ENCODE measurements around the gene SDHB.

Gene SDHB

DNA sequence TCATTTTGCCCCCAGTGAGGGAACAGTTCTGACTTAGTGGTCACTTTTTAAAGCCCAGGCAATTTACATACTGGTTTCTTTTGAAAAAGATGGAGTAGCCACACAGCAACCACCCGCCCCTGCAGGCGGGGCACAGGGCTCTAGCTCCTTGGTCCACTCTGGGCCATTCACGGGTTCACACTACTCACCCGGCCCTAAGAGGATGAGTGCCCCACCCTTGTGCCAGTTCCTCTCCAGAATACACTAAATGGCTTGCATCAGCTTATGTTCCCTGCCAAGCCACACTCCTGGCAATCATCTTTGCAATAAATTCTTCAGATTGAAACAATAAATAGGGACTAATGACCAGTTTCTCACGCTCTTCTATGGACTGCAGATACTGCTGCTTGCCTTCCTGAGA lies 26.4 kb downstream of the SDHB start:
- H3K4me3 ChIP-seq (ENCODE audit: low read length), result no peak overlapping the region
- TF ChIP-seq, protein P1, sequence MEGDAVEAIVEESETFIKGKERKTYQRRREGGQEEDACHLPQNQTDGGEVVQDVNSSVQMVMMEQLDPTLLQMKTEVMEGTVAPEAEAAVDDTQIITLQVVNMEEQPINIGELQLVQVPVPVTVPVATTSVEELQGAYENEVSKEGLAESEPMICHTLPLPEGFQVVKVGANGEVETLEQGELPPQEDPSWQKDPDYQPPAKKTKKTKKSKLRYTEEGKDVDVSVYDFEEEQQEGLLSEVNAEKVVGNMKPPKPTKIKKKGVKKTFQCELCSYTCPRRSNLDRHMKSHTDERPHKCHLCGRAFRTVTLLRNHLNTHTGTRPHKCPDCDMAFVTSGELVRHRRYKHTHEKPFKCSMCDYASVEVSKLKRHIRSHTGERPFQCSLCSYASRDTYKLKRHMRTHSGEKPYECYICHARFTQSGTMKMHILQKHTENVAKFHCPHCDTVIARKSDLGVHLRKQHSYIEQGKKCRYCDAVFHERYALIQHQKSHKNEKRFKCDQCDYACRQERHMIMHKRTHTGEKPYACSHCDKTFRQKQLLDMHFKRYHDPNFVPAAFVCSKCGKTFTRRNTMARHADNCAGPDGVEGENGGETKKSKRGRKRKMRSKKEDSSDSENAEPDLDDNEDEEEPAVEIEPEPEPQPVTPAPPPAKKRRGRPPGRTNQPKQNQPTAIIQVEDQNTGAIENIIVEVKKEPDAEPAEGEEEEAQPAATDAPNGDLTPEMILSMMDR (IDR thresholded peaks at IDR 0.05; ENCODE audit: insufficient read depth, low read depth, low read length, missing control alignments), result no peak

DNA sequence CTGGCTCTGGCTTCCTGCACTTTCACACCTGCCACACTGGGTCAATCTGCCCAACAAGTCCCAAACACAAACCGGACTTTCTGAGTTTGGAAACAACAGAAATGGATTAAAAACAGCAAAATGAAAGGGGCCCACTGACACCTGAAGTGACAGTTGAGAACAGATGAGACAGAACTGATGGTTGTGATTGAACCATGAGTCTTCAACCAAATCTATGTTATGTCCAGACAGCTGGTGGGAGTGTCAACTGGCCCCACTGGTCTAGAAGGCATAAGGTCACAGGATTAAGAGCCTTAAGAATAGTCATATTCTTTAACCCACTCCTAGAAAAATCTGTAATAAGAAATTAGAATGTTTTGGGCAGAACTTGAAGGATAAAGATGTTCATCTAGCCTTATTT lies 29.1 kb downstream of the SDHB start:
- TF ChIP-seq, protein P1 (IDR thresholded peaks at IDR 0.05; ENCODE audit: insufficient read depth, low read depth, low read length, missing control alignments), result no peak
- DNase-seq (ENCODE audit: low read depth), result no peak
- H3K4me3 ChIP-seq (ENCODE audit: low read length), result no peak overlapping the region

More for the DNA sequence above, 26.4 kb downstream of the SDHB start:
- no peak for DNase-seq (ENCODE audit: low read depth)

DNA sequence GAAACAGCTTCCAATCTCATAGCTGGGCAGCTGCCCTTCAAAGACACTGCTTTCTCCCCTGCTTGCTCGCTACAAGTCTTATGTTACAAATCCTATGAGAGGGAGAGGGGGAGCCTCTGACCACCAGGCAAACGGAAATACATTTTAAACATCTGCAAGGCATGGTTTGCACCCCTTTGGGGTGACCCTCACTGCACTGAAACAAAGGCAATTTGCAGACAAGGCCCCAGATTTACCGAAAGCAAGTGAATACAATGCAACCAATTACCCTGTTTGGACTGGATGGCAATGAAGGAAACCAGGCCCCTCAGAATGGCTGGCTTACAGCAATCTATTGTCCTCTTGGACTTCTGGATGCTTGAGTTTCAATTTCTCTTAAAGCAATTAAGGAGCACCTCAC lies 30.3 kb downstream of the SDHB start:
- TF ChIP-seq, protein P1 (IDR thresholded peaks at IDR 0.05; ENCODE audit: insufficient read depth, low read depth, low read length, missing control alignments), result no peak
- no peak for DNase-seq (ENCODE audit: low read depth)
- H3K4me3 ChIP-seq (ENCODE audit: low read length), result no peak overlapping the region

DNA sequence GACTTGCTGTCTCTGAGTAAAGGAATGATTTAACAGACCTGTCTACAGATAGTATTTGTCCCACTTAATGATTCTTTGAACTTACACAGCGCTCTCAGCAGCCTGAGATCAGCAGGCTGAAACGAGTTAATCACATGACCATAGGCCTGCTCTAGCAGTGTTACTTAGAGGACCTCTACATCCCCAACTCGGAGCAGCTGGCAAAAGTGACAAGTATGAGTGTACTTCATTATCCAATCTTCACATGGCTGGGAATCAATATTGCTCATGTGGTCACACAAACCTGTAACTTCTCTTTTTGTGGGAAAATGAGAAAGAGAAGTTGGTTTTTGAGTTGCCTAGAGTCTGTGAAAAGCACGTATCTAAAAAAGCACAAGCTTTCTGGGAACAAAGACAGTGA lies 30.7 kb downstream of the SDHB start:
- no peak for DNase-seq (ENCODE audit: low read depth)
- TF ChIP-seq, protein P1 (IDR thresholded peaks at IDR 0.05; ENCODE audit: insufficient read depth, low read depth, low read length, missing control alignments), result no peak

DNA sequence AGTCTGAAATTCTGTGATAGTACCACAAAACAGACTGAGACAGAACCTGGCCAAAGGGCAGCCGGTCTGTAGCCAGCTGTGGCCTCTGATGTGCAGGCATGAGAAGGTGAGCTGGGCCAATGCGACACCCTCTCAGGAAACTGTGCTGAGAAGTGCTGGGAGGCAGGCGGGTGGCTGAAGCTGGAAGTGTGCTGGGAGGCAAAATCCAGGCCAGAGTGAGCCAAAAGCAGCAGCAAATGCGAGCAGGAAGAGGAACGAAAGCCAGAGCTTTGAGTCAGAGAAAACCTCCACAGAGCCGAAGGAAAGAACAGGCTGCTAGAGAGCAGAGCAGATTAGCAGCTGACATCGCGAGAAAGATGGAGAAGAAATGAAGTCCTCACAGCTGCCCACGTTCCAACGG lies 31.9 kb downstream of the SDHB start:
- no peak for DNase-seq (ENCODE audit: low read depth)
- H3K4me3 ChIP-seq (ENCODE audit: low read length), result no peak overlapping the region
- TF ChIP-seq, protein P1 (IDR thresholded peaks at IDR 0.05; ENCODE audit: insufficient read depth, low read depth, low read length, missing control alignments), result no peak

More for the DNA sequence above, 30.7 kb downstream of the SDHB start:
- H3K4me3 ChIP-seq (ENCODE audit: low read length), result no peak overlapping the region

DNA sequence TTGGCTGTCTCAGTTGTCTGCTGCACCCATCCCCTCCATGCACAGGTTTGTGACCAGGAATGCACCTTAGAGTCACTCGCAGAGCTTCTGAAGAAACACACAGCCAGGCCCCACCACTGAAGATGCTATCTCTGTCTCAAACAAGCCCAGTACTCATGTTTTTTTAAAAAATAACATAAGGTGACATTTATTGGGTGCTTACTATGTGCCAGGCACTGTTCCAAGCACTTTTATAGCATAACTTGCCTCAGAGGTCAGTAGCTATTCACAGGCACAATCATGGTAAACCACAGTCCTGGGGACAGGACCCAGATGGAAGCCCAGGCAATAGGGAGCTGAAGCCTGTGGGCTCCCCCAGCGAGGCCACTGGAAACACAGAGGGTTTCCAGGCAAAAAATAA lies 33.3 kb downstream of the SDHB start:
- no peak for DNase-seq (ENCODE audit: low read depth)
- TF ChIP-seq, protein P1 (IDR thresholded peaks at IDR 0.05; ENCODE audit: insufficient read depth, low read depth, low read length, missing control alignments), result no peak
- no peak overlapping the region for H3K4me3 ChIP-seq (ENCODE audit: low read length)

DNA sequence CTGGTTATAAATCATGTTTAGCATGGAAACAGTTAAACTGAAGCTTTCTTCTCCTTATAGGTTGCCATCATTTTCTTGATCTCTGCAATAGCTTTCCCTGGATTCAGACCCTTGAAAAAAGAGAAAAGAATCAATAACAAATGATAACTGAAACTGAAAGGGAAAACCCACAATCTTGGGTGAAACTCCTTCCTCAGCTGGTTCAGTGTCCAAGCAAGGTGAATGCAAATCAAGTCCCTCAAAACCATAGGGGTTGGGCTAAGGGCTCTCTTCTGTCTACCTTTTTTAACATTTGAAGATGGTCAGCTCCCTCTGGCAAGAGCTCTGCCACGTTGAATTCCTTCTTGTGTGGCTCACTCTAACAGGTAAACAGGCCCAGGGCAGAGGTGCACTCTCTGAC lies 35.0 kb downstream of the SDHB start:
- TF ChIP-seq, protein P1 (IDR thresholded peaks at IDR 0.05; ENCODE audit: insufficient read depth, low read depth, low read length, missing control alignments), result no peak
- H3K4me3 ChIP-seq (ENCODE audit: low read length), result no peak overlapping the region
- DNase-seq (ENCODE audit: low read depth), result no peak

Data from epithelial cell of esophagus (primary cell).